OCI-LY1 (cell line): ENCODE data around the gene FANCC.

ENCODE experiments used
- H2AFZ ChIP-seq: fragments of 200-600 bp; sonication (generic), shearing (Covaris generic); 2 replicates; pipeline ENCODE4 v1.6.0; 2014; ENCODE audit warnings: antibody characterized with exemption, mild to moderate bottlenecking, low read length
- H3F3A ChIP-seq: fragments of 200-600 bp; sonication (generic), shearing (Covaris generic); 2 replicates; pipeline ENCODE4 v1.6.0; 2014; ENCODE audit warnings: mild to moderate bottlenecking, antibody characterized with exemption, low read length, moderate library complexity; ENCODE audit not compliant: insufficient read depth
- H3K27ac ChIP-seq: fragments of 200-600 bp; sonication (generic); 2 replicates; pipeline ENCODE4 v1.5.1; 2014; ENCODE audit warnings: low read length, mixed run types, mild to moderate bottlenecking, low read depth; ENCODE audit not compliant: poor library complexity, severe bottlenecking
- H3K27me3 ChIP-seq: fragments of 200-600 bp; sonication (generic); 2 replicates; pipeline ENCODE4 v1.6.0; 2014; ENCODE audit warnings: antibody characterized with exemption, mild to moderate bottlenecking, low read length, moderate library complexity; ENCODE audit not compliant: insufficient read depth
- H3K36me3 ChIP-seq: fragments of 200-600 bp; sonication (generic); 2 replicates; pipeline ENCODE4 v1.6.1; 2014; ENCODE audit warnings: mild to moderate bottlenecking, antibody characterized with exemption, low read length, moderate library complexity, mixed read lengths; ENCODE audit not compliant: insufficient read depth
- H3K4me1 ChIP-seq: fragments of 200-600 bp; sonication (generic); 2 replicates; pipeline ENCODE4 v1.5.1; 2014; ENCODE audit warnings: mild to moderate bottlenecking, low read length, moderate library complexity; ENCODE audit not compliant: insufficient read depth, severe bottlenecking
- H3K4me2 ChIP-seq: fragments of 200-600 bp; sonication (generic), shearing (Covaris generic); 2 replicates; pipeline ENCODE4 v1.6.1; 2014; ENCODE audit warnings: low read length
- H3K4me3 ChIP-seq: fragments of 200-600 bp; sonication (generic); 2 replicates; pipeline ENCODE4 v1.5.1; 2014; ENCODE audit warnings: low read length, low read depth, mild to moderate bottlenecking, mixed read lengths; ENCODE audit not compliant: poor library complexity, severe bottlenecking
- H3K79me2 ChIP-seq: fragments of 200-600 bp; shearing (Covaris generic); 2 replicates; pipeline ENCODE4 v1.6.1; 2016; ENCODE audit warnings: mixed run types, low read length, mixed read lengths; ENCODE audit not compliant: insufficient read depth
- H3K9ac ChIP-seq: fragments of 200-600 bp; sonication (generic), shearing (Covaris generic); 2 replicates; pipeline ENCODE4 v1.6.1; 2014; ENCODE audit warnings: mild to moderate bottlenecking, low read length, mixed read lengths
- H3K9me2 ChIP-seq: fragments of 200-600 bp; sonication (generic), shearing (Covaris generic); 2 replicates; pipeline ENCODE4 v1.6.1; 2014; ENCODE audit warnings: low read depth, mild to moderate bottlenecking, low read length, mixed read lengths
- H3K9me3 ChIP-seq: fragments of 200-600 bp; shearing (Covaris generic); 2 replicates; pipeline ENCODE4 v1.6.1; 2014; ENCODE audit warnings: low read length, mixed read lengths
- H4K20me1 ChIP-seq: fragments of 200-600 bp; sonication (generic), shearing (Covaris generic); 2 replicates; pipeline ENCODE4 v1.6.0; 2016; ENCODE audit warnings: mild to moderate bottlenecking, low read length; ENCODE audit not compliant: insufficient read depth
- CTCF ChIP-seq: fragments of 200-600 bp; sonication (generic), shearing (Covaris generic); IDR thresholded peaks from 2 replicates; pipeline ENCODE4 v1.5.1; 2017; ENCODE audit warnings: mild to moderate bottlenecking, antibody characterized with exemption, low read length, moderate library complexity, mixed read lengths
- EZH2 ChIP-seq: fragments of 200-600 bp; sonication (generic), shearing (Covaris generic); IDR thresholded peaks from 2 replicates; pipeline ENCODE4 v1.8.0; 2017; ENCODE audit warnings: borderline replicate concordance, mixed run types, mild to moderate bottlenecking, antibody characterized with exemption, low read length, moderate library complexity, mixed read lengths

FANCC gene

GRCh38 chr9:95071450-95071849, 246.1 kb downstream of the FANCC start:
- Histone ChIP-seq H4K20me1 (no peaks in the 10 kb centered on the region), H3K9me2 (no peaks in the 10 kb centered on the region), H3K4me2 (no peak overlapping the region), H3K27ac (no peak overlapping the region), H3K9me3 (no peaks in the 10 kb centered on the region), H3K9ac (no peak overlapping the region), H3K36me3 (peaks cover 11% of the 10 kb centered on the region), H3K79me2 (no peaks in the 10 kb centered on the region), H3K4me3 (no peak overlapping the region), H3K27me3 (no peaks in the 10 kb centered on the region), H3F3A (no peaks in the 10 kb centered on the region), H3K4me1 (peaks cover 14% of the 10 kb centered on the region), H2AFZ (no peak overlapping the region)
- TF ChIP-seq CTCF = no peak
- no peak for TF ChIP-seq EZH2

- H3F3A ChIP-seq = no peaks in the 10 kb centered on the region
- no peak overlapping the region for H3K9ac ChIP-seq
- H3K27me3 ChIP-seq = no peaks in the 10 kb centered on the region
- H3K36me3 ChIP-seq = peaks cover 12% of the 10 kb centered on the region
- no peaks in the 10 kb centered on the region for H3K9me2 ChIP-seq
- no peak overlapping the region for H3K4me3 ChIP-seq
- peaks cover 14% of the 10 kb centered on the region for H3K4me1 ChIP-seq
- TF ChIP-seq CTCF (no peak; the same call in 1 of the 2 replicates), EZH2 (no peak)
- no peaks in the 10 kb centered on the region for H3K9me3 ChIP-seq
- no peak overlapping the region for H2AFZ ChIP-seq
- H3K79me2 ChIP-seq = no peaks in the 10 kb centered on the region
- no peaks in the 10 kb centered on the region for H4K20me1 ChIP-seq
- no peak overlapping the region for H3K4me2 ChIP-seq
- H3K27ac ChIP-seq = no peak overlapping the region
Measured at GRCh38 chr9:95070549-95071021, 246.9 kb downstream of the FANCC start.

GRCh38 chr9:95067897-95068296, 249.6 kb downstream of the FANCC start:
- TF ChIP-seq EZH2 (no peak), CTCF (no peak)
- H3K27me3 ChIP-seq = no peaks in the 10 kb centered on the region
- H3K4me1 ChIP-seq = no peaks in the 10 kb centered on the region
- H2AFZ ChIP-seq = no peak overlapping the region
- no peaks in the 10 kb centered on the region for H3K79me2 ChIP-seq
- no peak overlapping the region for H3K9ac ChIP-seq
- H3K4me3 ChIP-seq = no peak overlapping the region
- H3K9me2 ChIP-seq = no peaks in the 10 kb centered on the region
- no peaks in the 10 kb centered on the region for H4K20me1 ChIP-seq
- no peaks in the 10 kb centered on the region for H3F3A ChIP-seq
- no peaks in the 10 kb centered on the region for H3K9me3 ChIP-seq
- H3K36me3 ChIP-seq = peaks cover 24% of the 10 kb centered on the region
- H3K27ac ChIP-seq = no peak overlapping the region
- no peak overlapping the region for H3K4me2 ChIP-seq
